Measurements from ENCODE around the gene GZMB. TPM values are rescaled to one million over a fixed set of nuclear protein-coding genes. Genes with fewer than 3 reads are reported as not detected.
"Not testable (repeated sequence)": the region's sequence is repeated elsewhere in the genome, so short reads cannot be mapped to it uniquely, and the experiment has no call there.

GZMB gene
- total RNA-seq, 4 donors from 2014 or later = 0.45 to 0.94 TPM; not detected in 2

GRCh38 chr14:24669651-24670050 is 35.7 kb upstream of the GZMB start:
- H3K27me3 ChIP-seq = no peaks in the 10 kb centered on the region
- WGBS, 2 donors = 67 to 82% methylated on average over 1 of the region's 1 CpG
- no peak for DNase-seq
- H3K27ac ChIP-seq = no peak overlapping the region
- TF ChIP-seq POLR2A (IDR thresholded peaks at IDR 0.05) = no peak
- TF ChIP-seq, protein P1, sequence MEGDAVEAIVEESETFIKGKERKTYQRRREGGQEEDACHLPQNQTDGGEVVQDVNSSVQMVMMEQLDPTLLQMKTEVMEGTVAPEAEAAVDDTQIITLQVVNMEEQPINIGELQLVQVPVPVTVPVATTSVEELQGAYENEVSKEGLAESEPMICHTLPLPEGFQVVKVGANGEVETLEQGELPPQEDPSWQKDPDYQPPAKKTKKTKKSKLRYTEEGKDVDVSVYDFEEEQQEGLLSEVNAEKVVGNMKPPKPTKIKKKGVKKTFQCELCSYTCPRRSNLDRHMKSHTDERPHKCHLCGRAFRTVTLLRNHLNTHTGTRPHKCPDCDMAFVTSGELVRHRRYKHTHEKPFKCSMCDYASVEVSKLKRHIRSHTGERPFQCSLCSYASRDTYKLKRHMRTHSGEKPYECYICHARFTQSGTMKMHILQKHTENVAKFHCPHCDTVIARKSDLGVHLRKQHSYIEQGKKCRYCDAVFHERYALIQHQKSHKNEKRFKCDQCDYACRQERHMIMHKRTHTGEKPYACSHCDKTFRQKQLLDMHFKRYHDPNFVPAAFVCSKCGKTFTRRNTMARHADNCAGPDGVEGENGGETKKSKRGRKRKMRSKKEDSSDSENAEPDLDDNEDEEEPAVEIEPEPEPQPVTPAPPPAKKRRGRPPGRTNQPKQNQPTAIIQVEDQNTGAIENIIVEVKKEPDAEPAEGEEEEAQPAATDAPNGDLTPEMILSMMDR (IDR thresholded peaks at IDR 0.05) = no peak
- intact Hi-C loops (cut with DNase I) = no loop called here
- H3K4me1 ChIP-seq = no peaks in the 10 kb centered on the region
- no peaks in the 10 kb centered on the region for H3K9me3 ChIP-seq
- H3K4me3 ChIP-seq (replicated peaks in 1 of 3) = no peak overlapping the region
- no peaks in the 10 kb centered on the region for H3K36me3 ChIP-seq

DNA sequence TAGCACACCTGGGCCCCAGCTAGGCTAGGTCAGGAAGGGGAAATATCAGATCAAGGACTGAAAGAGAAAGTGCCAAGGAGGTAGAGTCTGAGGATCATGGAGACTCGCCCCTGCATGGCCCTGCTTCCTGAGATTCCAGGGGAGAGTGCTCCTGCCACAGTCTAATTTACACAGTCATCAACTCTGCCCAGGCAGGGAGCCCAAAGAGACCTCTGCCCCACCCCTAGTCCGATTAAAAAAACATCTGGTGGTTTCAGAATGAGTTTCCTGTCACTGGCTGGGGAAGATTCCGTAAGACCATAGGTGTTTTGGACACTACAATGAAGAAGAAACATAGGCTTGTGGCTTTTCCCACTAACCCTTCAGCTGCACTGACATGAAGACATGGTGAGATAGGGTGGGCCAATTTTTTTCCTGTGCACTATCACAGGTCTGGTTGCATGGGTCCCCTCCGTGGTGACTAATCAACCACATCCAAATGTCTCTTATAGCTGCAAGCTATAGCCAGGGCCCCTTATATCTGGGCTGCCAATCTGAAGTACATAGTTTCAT is 31.5 kb upstream of the GZMB start:
- no peak for DNase-seq
- intact Hi-C loops (cut with DNase I) = no loop called here
- Histone ChIP-seq H3K27me3 (no peaks in the 10 kb centered on the region), H3K27ac (no peak overlapping the region), H3K4me3 (replicated peaks in 1 of 3) (no peak overlapping the region), H3K36me3 (no peaks in the 10 kb centered on the region), H3K4me1 (no peaks in the 10 kb centered on the region), H3K9me3 (no peaks in the 10 kb centered on the region)
- 45 to 54% methylated on average over 4 of the region's 4 CpGs for WGBS, 2 donors
- TF ChIP-seq, protein P1 (IDR thresholded peaks at IDR 0.05) = no peak
- no peak for TF ChIP-seq POLR2A (IDR thresholded peaks at IDR 0.05)

DNA sequence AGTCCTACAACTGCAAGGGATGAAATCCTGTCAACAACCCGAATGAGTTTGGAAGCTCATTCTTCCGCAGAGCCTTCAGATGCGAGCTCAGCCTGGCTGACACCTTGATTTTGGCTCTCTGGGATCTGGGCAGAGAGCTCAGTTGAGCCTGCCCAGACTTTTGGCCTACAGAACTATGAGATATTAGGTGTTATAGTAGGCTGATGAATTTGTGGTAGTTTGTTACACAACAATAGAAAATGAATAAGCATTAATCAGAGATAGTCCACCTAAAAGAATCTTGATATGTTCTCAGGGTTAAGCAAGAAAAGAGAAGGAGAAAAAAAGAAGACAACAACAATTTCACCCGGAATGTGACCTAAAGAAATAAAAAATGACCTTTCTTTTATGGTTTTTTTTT is 30.4 kb upstream of the GZMB start:
- intact Hi-C loops (cut with DNase I) = no loop called here

DNA sequence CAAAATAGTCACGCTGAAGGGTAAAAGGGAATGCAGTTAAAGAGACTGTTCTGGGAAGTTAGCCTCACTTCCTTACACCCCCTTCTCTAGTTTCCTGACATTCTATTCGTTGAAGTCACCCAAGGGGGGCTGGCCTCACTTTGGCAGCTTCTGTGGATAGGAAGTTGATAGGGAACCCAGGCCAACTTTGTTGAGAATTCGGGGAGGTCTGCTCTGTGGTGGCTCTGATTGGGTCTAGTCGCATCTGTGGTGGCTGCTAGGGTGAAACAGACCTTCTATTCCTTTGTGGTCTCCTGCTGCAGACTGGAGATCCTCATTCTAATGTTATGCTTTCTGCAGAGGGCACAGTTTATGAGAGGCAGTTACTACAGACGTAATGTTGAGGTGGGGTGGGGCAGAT is 28.8 kb upstream of the GZMB start:
- DNase-seq = no peak
- Histone ChIP-seq H3K27me3 (no peaks in the 10 kb centered on the region), H3K36me3 (no peaks in the 10 kb centered on the region), H3K4me1 (no peaks in the 10 kb centered on the region), H3K9me3 (no peaks in the 10 kb centered on the region), H3K4me3 (replicated peaks in 1 of 3) (no peak overlapping the region), H3K27ac (no peak overlapping the region)
- WGBS, 2 donors = 60 to 69% methylated on average over 5 of the region's 5 CpGs
- intact Hi-C loops (cut with DNase I) = no loop called here
- no peak for TF ChIP-seq POLR2A (IDR thresholded peaks at IDR 0.05)
- TF ChIP-seq, protein P1 (IDR thresholded peaks at IDR 0.05) = no peak

More for the DNA sequence above, 30.4 kb upstream of the GZMB start:
- Histone ChIP-seq H3K9me3 (no peaks in the 10 kb centered on the region), H3K27me3 (no peaks in the 10 kb centered on the region), H3K36me3 (no peaks in the 10 kb centered on the region), H3K27ac (no peak overlapping the region), H3K4me3 (replicated peaks in 1 of 3) (no peak overlapping the region), H3K4me1 (no peaks in the 10 kb centered on the region)
- DNase-seq = no peak
- 82 to 95% methylated on average over 4 of the region's 4 CpGs for WGBS, 2 donors
- no peak for TF ChIP-seq POLR2A (IDR thresholded peaks at IDR 0.05)

DNA sequence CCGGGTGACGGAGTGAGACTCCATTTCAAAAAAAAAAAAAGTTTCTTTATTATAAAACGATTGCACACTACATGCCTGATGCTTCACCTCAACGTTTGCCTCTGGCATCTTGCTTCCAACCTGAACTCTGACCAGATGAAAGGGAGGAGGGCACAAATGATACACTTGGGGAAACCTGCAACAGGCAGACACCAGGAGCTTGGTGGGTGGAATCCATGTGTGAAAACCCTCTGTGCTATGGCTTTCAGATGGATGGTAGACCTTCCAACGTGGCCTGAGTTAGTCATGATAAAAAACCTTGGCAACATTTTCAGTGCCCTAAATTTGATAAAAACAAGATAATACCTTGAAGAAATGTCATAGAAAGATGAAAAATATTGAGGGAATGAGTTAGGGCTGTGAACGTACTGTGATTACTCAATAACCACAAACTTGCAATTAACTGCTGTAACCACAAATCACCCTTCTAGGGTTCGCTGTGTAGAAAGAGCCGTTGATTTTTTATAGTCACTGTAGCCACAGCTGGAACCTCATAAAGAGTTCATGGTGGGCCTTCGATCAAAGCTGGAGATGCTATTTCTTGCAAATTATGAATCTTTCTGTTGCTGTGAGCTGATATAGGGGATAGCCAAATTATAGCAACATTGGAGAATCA is 26.1 kb upstream of the GZMB start:
- H3K9me3 ChIP-seq = no peaks in the 10 kb centered on the region
- TF ChIP-seq, protein P1 (IDR thresholded peaks at IDR 0.05) = no peak
- TF ChIP-seq POLR2A (IDR thresholded peaks at IDR 0.05) = no peak
- DNase-seq = no peak
- H3K4me1 ChIP-seq = no peaks in the 10 kb centered on the region
- no peaks in the 10 kb centered on the region for H3K36me3 ChIP-seq
- WGBS, 2 donors = 79 to 84% methylated on average over 9 of the region's 9 CpGs
- no peaks in the 10 kb centered on the region for H3K27me3 ChIP-seq
- H3K27ac ChIP-seq = no peak overlapping the region
- no peak overlapping the region for H3K4me3 ChIP-seq (replicated peaks in 1 of 3)
- intact Hi-C loops (cut with DNase I) = no loop called here

DNA sequence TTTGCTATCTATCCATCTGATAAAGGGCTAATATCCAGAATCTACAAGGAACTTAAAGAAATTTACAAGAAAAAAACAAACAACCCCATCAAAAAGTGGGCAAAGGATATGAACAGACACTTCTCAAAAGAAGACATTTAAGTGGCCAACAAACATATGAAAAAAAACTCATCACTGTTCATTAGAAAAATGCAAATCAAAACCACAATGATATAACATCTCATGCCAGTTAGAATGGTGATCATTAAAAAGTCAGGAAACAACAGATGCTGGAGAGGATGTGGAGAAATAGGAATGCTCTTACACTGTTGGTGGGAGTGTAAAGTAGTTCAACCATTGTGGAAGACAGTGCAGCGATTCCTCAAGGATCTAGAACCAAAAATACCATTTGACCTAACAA is 14.4 kb upstream of the GZMB start:
- intact Hi-C loops (cut with DNase I); DNase-seq; H3K9me3 ChIP-seq; H3K36me3 ChIP-seq; H3K27ac ChIP-seq; H3K27me3 ChIP-seq; H3K4me3 ChIP-seq (replicated peaks in 1 of 3); H3K4me1 ChIP-seq: not testable (repeated sequence)
- WGBS, 2 donors = 68 to 72% methylated on average over 1 of the region's 1 CpG

Data from thyroid gland (tissue), 4 donors.